NT2/D1 (cell line): ENCODE data around the gene NEU4.
A peak's percentile ranks its signal among the peaks of the same experiment; 100 is the strongest.
"Not testable (repeated sequence)": the region's sequence is repeated elsewhere in the genome, so short reads cannot be mapped to it uniquely, and the experiment has no call there.

ENCODE experiments used
- DNase-seq: peaks from one replicate; pipeline ENCODE4 v3.0.0-alpha.2; 2011; ENCODE audit warnings: low read depth, low spot score
- H3K27me3 ChIP-seq: 2 replicates; pipeline ENCODE4 v1.6.0; 2011; ENCODE audit warnings: mild to moderate bottlenecking; ENCODE audit not compliant: insufficient read length, insufficient read depth
- H3K36me3 ChIP-seq: 2 replicates; pipeline ENCODE4 v1.6.1; 2011; ENCODE audit warnings: mild to moderate bottlenecking, low read length, mixed read lengths; ENCODE audit not compliant: insufficient read depth, insufficient read length
- H3K4me1 ChIP-seq: 2 replicates; pipeline ENCODE4 v1.5.1; 2011; ENCODE audit not compliant: insufficient read depth, insufficient read length
- H3K4me3 ChIP-seq: 2 replicates; pipeline ENCODE4 v1.5.1; 2011; ENCODE audit warnings: low read depth; ENCODE audit not compliant: insufficient read length
- H3K9ac ChIP-seq: 2 replicates; pipeline ENCODE4 v1.6.0; 2011; ENCODE audit warnings: low read depth; ENCODE audit not compliant: insufficient read length
- H3K9me3 ChIP-seq: 2 replicates; pipeline ENCODE4 v1.5.1; 2011; ENCODE audit warnings: mild to moderate bottlenecking, low read length; ENCODE audit not compliant: insufficient read depth
- SUZ12 ChIP-seq: IDR thresholded peaks from 2 replicates; pipeline ENCODE4 v1.6.1; 2011; ENCODE audit not compliant: insufficient read length, insufficient read depth; ENCODE audit errors: extremely low read depth
- YY1 ChIP-seq: IDR thresholded peaks from 2 replicates; pipeline ENCODE4 v1.6.1; 2011; ENCODE audit not compliant: insufficient read length, insufficient read depth
- ZNF274 ChIP-seq: IDR thresholded peaks from 2 replicates; pipeline ENCODE4 v1.6.1; 2011; ENCODE audit warnings: mild to moderate bottlenecking, low read depth, low read length

Gene NEU4

GRCh38 chr2:241808721-241809382 lies at the start of gene NEU4:
NEU4 (plus strand) TSS chr2:241809193; CDS start chr2:241814485, 5,292 bp downstream.
- H3K9ac ChIP-seq = peak within 1 kb of the TSS; percentile 59
- DNase-seq = no peak

GRCh38 chr2:241759893-241760292 lies 49.1 kb upstream of the NEU4 start:
- H3K4me1 ChIP-seq, DNase-seq, H3K4me3 ChIP-seq, H3K27me3 ChIP-seq, H3K9me3 ChIP-seq, H3K9ac ChIP-seq: not testable (repeated sequence)
- H3K36me3 ChIP-seq = peaks cover 43% of the 10 kb centered on the region

More at GRCh38 chr2:241808721-241809382, at the start of gene NEU4:
- TF ChIP-seq SUZ12 = no peak
- no peak for TF ChIP-seq YY1
- no peak for TF ChIP-seq ZNF274
- H3K4me3 ChIP-seq = no peak within 1 kb of the TSS
- peaks cover 20% of the 10 kb centered on the region for H3K4me1 ChIP-seq
- no peaks in the 10 kb centered on the region for H3K36me3 ChIP-seq
- no peaks in the 10 kb centered on the region for H3K27me3 ChIP-seq
- H3K9me3 ChIP-seq = no peaks in the 10 kb centered on the region

GRCh38 chr2:241760301-241760771 lies 48.7 kb upstream of the NEU4 start:
- DNase-seq = no peak

GRCh38 chr2:241762321-241762932 lies 46.6 kb upstream of the NEU4 start:
- TF ChIP-seq SUZ12 = no peak
- TF ChIP-seq YY1 = no peak
- TF ChIP-seq ZNF274 = no peak
- Histone ChIP-seq H3K4me3 (no peak overlapping the region), H3K4me1 (peaks cover 10% of the 10 kb centered on the region), H3K9me3 (peaks cover 10% of the 10 kb centered on the region), H3K9ac (no peak overlapping the region), H3K36me3 (peaks cover 23% of the 10 kb centered on the region), H3K27me3 (no peaks in the 10 kb centered on the region)
- no peak for DNase-seq

More at GRCh38 chr2:241760301-241760771, 48.7 kb upstream of the NEU4 start:
- peaks cover 39% of the 10 kb centered on the region for H3K36me3 ChIP-seq
- peaks cover 10% of the 10 kb centered on the region for H3K4me1 ChIP-seq
- H3K9me3 ChIP-seq = peaks cover 10% of the 10 kb centered on the region
- TF ChIP-seq SUZ12 (no peak), YY1 (no peak), ZNF274 (no peak)
- no peak overlapping the region for H3K4me3 ChIP-seq
- H3K27me3 ChIP-seq = no peaks in the 10 kb centered on the region
- no peak overlapping the region for H3K9ac ChIP-seq

GRCh38 chr2:241762933-241763369 lies 46.0 kb upstream of the NEU4 start:
- peaks cover 10% of the 10 kb centered on the region for H3K4me1 ChIP-seq
- TF ChIP-seq ZNF274 = no peak
- TF ChIP-seq YY1 = no peak
- no peak for TF ChIP-seq SUZ12
- no peak for DNase-seq

GRCh38 chr2:241763551-241764274 lies 45.3 kb upstream of the NEU4 start:
- Histone ChIP-seq H3K4me1 (peaks cover 10% of the 10 kb centered on the region), H3K9ac (no peak overlapping the region), H3K4me3 (no peak overlapping the region), H3K36me3 (peaks cover 19% of the 10 kb centered on the region), H3K9me3 (peaks cover 10% of the 10 kb centered on the region), H3K27me3 (no peaks in the 10 kb centered on the region)
- no peak for DNase-seq
- no peak for TF ChIP-seq ZNF274
- no peak for TF ChIP-seq YY1
- TF ChIP-seq SUZ12 = no peak

More at GRCh38 chr2:241762933-241763369, 46.0 kb upstream of the NEU4 start:
- H3K4me3 ChIP-seq = no peak overlapping the region
- peaks cover 21% of the 10 kb centered on the region for H3K36me3 ChIP-seq
- peaks cover 10% of the 10 kb centered on the region for H3K9me3 ChIP-seq
- no peak overlapping the region for H3K9ac ChIP-seq
- H3K27me3 ChIP-seq = no peaks in the 10 kb centered on the region
